Natural killer cell (primary cell): Measurements from ENCODE around the gene NHSL1. TPM values are rescaled to one million over a fixed set of nuclear protein-coding genes. Genes with fewer than 3 reads are reported as not detected.
A peak's percentile ranks its signal among the peaks of the same experiment; 100 is the strongest.

Experiments
- ATAC-seq, 3 donors: fragments of 150-1000 bp in 2 of 3; fragments of 200-7000 bp in 1 of 3; cut with Tn5 transposase; 1 replicate in 1 of 3; 2 replicates in 2 of 3; pipeline ENCODE4 v1.10.0; 2021; ENCODE audit warnings: mild to moderate bottlenecking in 2 of 3, moderate library complexity in 2 of 3
- DNase-seq, 2 donors: peaks; one replicate each; pipeline versions ENCODE4 v3.0.0 to v3.0.0-alpha.2; 2013 to 2021; ENCODE audit warnings: mixed read lengths in 1 of 2
- H3K27ac ChIP-seq: one replicate; pipeline ENCODE4 v1.5.1; 2013; ENCODE audit warnings: mild to moderate bottlenecking, low read length
- H3K27me3 ChIP-seq: one replicate; pipeline ENCODE4 v1.6.1; 2013; ENCODE audit warnings: low read length; ENCODE audit not compliant: control insufficient read depth, insufficient read depth
- H3K36me3 ChIP-seq: one replicate; pipeline ENCODE4 v1.6.1; 2013; ENCODE audit warnings: low read length; ENCODE audit not compliant: control insufficient read depth, insufficient read depth
- H3K4me1 ChIP-seq: one replicate; pipeline ENCODE4 v1.6.1; 2013; ENCODE audit warnings: low read length; ENCODE audit not compliant: control insufficient read depth, insufficient read depth
- H3K4me3 ChIP-seq: one replicate; pipeline ENCODE4 v1.5.1; 2013; ENCODE audit warnings: low read length
- H3K9me3 ChIP-seq: one replicate; pipeline ENCODE4 v1.6.1; 2013; ENCODE audit warnings: low read length; ENCODE audit not compliant: control insufficient read depth, insufficient read depth
- H3K27ac Mint-ChIP-seq, 2 donors: one replicate each; pipeline ENCODE4 v1.8.0; 2022; ENCODE audit warnings: mild to moderate bottlenecking in 2 of 2, mixed read lengths in 2 of 2, moderate library complexity in 1 of 2
- H3K27me3 Mint-ChIP-seq, 2 donors: one replicate each; pipeline ENCODE4 v1.8.0; 2022; ENCODE audit warnings: low read depth in 2 of 2, mixed read lengths in 2 of 2
- H3K36me3 Mint-ChIP-seq: one replicate; pipeline ENCODE4 v1.8.0; 2022; ENCODE audit warnings: mixed read lengths
- H3K4me1 Mint-ChIP-seq, 2 donors: one replicate each; pipeline ENCODE4 v1.8.0; 2022; ENCODE audit warnings: mixed read lengths in 2 of 2
- H3K4me3 Mint-ChIP-seq: one replicate; pipeline ENCODE4 v1.8.0; 2022; ENCODE audit warnings: mild to moderate bottlenecking, moderate library complexity, mixed read lengths
- H3K9me3 Mint-ChIP-seq, 2 donors: one replicate each; pipeline ENCODE4 v1.8.0; 2022; ENCODE audit warnings: mixed read lengths in 2 of 2
- CTCF ChIP-seq: fragments of 200-600 bp; IDR thresholded peaks from one replicate; pipeline ENCODE4 v1.8.0; 2022; ENCODE audit warnings: antibody characterized with exemption
- WGBS: methylation state at CpG from one replicate; pipeline ENCODE4 v1.1.7; 2013; ENCODE audit warnings: missing lambda C conversion rate; ENCODE audit not compliant: insufficient coverage; 5-methylcytosine and 5-hydroxymethylcytosine counted together
- intact Hi-C: fragments of 100-400 bp; cut with micrococcal nuclease; formaldehyde crosslinking; loops from one replicate; pipeline ENCODE4 v1.14.2; 2022
- total RNA-seq, 4 donors: library from RNA; stranded (reverse); fragments of 120-200 nt in 1 of 4; gene quantifications; one replicate each; pipeline versions ENCODE4 v1.2.3 to v1.2.4, GENCODE V29; 2013 to 2022

The NHSL1 gene
- total RNA-seq, 3 donors from 2014 or later (not counting 1 experiment from before 2014, with no cell fraction given), result 0.38 to 0.75 (median 0.68) TPM

- no peak for ATAC-seq
- Histone ChIP-seq H3K27ac (no peak overlapping the region), H3K4me3 (no peak overlapping the region), H3K36me3 (no peaks in the 10 kb centered on the region), H3K4me1 (no peaks in the 10 kb centered on the region), H3K9me3 (no peaks in the 10 kb centered on the region), H3K27me3 (no peaks in the 10 kb centered on the region)
- no peak for TF ChIP-seq CTCF
- H3K4me3 Mint-ChIP-seq, result no peak overlapping the region
- DNase-seq, result no peak
- no peaks in the 10 kb centered on the region for H3K36me3 Mint-ChIP-seq
- no peak overlapping the region for H3K27ac Mint-ChIP-seq
- H3K27me3 Mint-ChIP-seq, result peaks cover 8 to 11% of the 10 kb centered on the region in 2 donors
- no peaks in the 10 kb centered on the region for H3K4me1 Mint-ChIP-seq
- intact Hi-C loops, result no loop called here
- 93% methylated on average over 2 of the region's 2 CpGs for WGBS
- no peaks in the 10 kb centered on the region for H3K9me3 Mint-ChIP-seq
Measured at GRCh38 chr6:138374815-138375214, 124.5 kb downstream of the NHSL1 start.

DNA sequence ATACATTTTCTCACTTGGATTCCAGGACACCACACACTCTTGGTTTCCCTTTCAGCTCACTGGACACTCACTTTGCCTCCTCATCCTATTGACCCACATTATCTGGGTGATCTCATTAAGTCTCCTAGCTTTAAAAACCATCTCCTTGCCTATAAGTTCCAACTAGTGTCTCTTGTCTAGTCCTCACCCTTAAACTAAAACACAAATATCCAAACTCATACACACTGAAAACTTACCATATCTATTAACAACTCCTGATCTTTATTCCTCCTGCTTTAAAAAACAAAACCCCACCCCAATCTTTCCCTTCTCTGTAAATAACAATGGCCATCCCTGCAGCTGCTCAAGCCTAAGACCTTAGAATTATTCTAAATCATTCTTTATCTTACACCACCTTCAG, 125.1 kb downstream of the NHSL1 start:
- H3K4me3 ChIP-seq, result no peak overlapping the region
- H3K27ac Mint-ChIP-seq, result no peak overlapping the region
- intact Hi-C loops, result no loop called here
- H3K9me3 Mint-ChIP-seq, result no peaks in the 10 kb centered on the region
- H3K27ac ChIP-seq, result no peak overlapping the region
- H3K4me1 ChIP-seq, result no peaks in the 10 kb centered on the region
- DNase-seq (no peak), ATAC-seq (no peak)
- peaks cover 8 to 11% of the 10 kb centered on the region in 2 donors for H3K27me3 Mint-ChIP-seq
- H3K4me1 Mint-ChIP-seq, result no peaks in the 10 kb centered on the region
- H3K9me3 ChIP-seq, result no peaks in the 10 kb centered on the region
- H3K36me3 Mint-ChIP-seq, result no peaks in the 10 kb centered on the region
- no peak overlapping the region for H3K4me3 Mint-ChIP-seq
- H3K27me3 ChIP-seq, result no peaks in the 10 kb centered on the region
- no peak for TF ChIP-seq CTCF
- H3K36me3 ChIP-seq, result no peaks in the 10 kb centered on the region

DNA sequence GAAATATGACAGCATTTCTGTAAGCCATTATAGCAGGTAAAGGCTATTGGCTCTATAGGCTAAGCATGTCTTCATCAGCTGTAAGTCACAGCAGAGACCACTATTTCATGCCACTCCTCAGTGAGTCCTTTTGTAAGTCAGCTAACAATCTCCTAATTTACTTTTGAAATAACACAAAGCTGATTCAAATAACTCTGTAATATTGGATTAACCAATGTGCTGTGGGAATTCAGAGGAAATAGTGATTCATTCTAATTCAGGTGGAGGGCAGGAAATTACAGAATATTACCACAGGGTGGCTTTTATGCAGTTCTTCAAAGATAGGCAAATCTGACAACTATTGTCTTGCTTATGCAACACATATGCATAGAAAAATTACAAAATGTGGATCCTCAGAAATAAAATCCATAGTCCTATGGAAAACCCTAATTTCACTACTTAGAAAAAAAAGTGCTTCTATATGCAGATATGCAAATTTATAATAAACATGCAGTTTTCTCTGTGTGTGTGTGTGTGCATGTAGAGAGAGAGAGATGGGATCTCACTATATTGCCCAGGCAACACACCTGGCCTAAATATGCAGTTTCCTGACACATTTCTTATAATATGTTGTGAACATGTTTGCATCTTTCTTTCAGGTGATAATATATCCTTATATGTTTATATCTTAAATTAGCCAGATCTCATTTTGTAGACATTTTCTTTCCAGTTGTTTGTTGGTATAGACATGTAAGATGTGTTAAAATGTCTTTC, 126.4 kb downstream of the NHSL1 start:
- no peak for TF ChIP-seq CTCF
- no peaks in the 10 kb centered on the region for H3K4me1 ChIP-seq
- no peaks in the 10 kb centered on the region for H3K9me3 ChIP-seq
- ATAC-seq, result peak in 1 of 3 donors; percentile 38
- DNase-seq, result peak in 1 of 2 donors; percentile 19
- Mint-ChIP-seq H3K36me3 (no peaks in the 10 kb centered on the region), H3K4me1 (no peaks in the 10 kb centered on the region), H3K4me3 (no peak overlapping the region), H3K27ac (no peak overlapping the region), H3K9me3 (no peaks in the 10 kb centered on the region), H3K27me3 (peaks cover 8 to 11% of the 10 kb centered on the region in 2 donors)
- H3K4me3 ChIP-seq, result no peak overlapping the region
- intact Hi-C loops, result no loop called here
- H3K27me3 ChIP-seq, result no peaks in the 10 kb centered on the region
- no peak overlapping the region for H3K27ac ChIP-seq
- H3K36me3 ChIP-seq, result no peaks in the 10 kb centered on the region

Other genes with a start within 250 kb of the NHSL1 start
- not detected for gene SMIM28, start 121.6 kb downstream of the NHSL1 start, total RNA-seq
- 10 to 100 TPM; 14.2 to 18.6 (median 15.2) TPM for gene HEBP2, start 95.3 kb downstream of the NHSL1 start, total RNA-seq